CD4-positive, alpha-beta T cell treated with Interleukin-4 for 1 hour (primary cell): ENCODE data around the gene HSF4.
"Not testable (repeated sequence)": the region's sequence is repeated elsewhere in the genome, so short reads cannot be mapped to it uniquely, and the experiment has no call there.

ENCODE experiments used
- DNase-seq, 2 donors: peaks; one replicate each; pipeline ENCODE4 v3.0.0-alpha.2; 2020 to 2022

Gene HSF4

GRCh38 chr16:67164599-67165061 is at the start of gene HSF4:
Gene HSF4, plus strand, starts transcription at chr16:67164745. Its CDS starts 67 bp downstream, at chr16:67164812.
- DNase-seq, result no peak

- DNase-seq, result no peak
Measured at GRCh38 chr16:67114793-67115192, 49.8 kb upstream of the HSF4 start.

- no peak for DNase-seq
Measured at GRCh38 chr16:67115639-67116038, 48.9 kb upstream of the HSF4 start.

- DNase-seq, result peak in 1 of 2 donors; percentile 24
Measured at GRCh38 chr16:67116388-67117311, 47.9 kb upstream of the HSF4 start.

GRCh38 chr16:67117716-67118115 is 46.8 kb upstream of the HSF4 start:
- no peak for DNase-seq

- no peak for DNase-seq
Measured at GRCh38 chr16:67120025-67120424, 44.5 kb upstream of the HSF4 start.

GRCh38 chr16:67122799-67123198 is 41.7 kb upstream of the HSF4 start:
- DNase-seq, result not testable (repeated sequence)

GRCh38 chr16:67128417-67128816 is 36.1 kb upstream of the HSF4 start:
- no peak for DNase-seq

- no peak for DNase-seq
Measured at GRCh38 chr16:67128887-67129286, 35.7 kb upstream of the HSF4 start.

GRCh38 chr16:67129422-67129821 is 35.1 kb upstream of the HSF4 start:
- no peak for DNase-seq

GRCh38 chr16:67137605-67138004 is 26.9 kb upstream of the HSF4 start:
- no peak for DNase-seq

GRCh38 chr16:67141391-67141790 is 23.2 kb upstream of the HSF4 start:
- DNase-seq, result no peak

GRCh38 chr16:67142342-67142741 is 22.2 kb upstream of the HSF4 start:
- no peak for DNase-seq

GRCh38 chr16:67144943-67145342 is 19.6 kb upstream of the HSF4 start:
- no peak for DNase-seq

GRCh38 chr16:67145746-67146145 is 18.8 kb upstream of the HSF4 start:
- no peak for DNase-seq

- no peak for DNase-seq
Measured at GRCh38 chr16:67146523-67147357, 17.8 kb upstream of the HSF4 start.

GRCh38 chr16:67147437-67148140 is 17.0 kb upstream of the HSF4 start:
- no peak for DNase-seq

- no peak for DNase-seq
Measured at GRCh38 chr16:67148221-67148620, 16.3 kb upstream of the HSF4 start.

GRCh38 chr16:67148656-67149275 is 15.8 kb upstream of the HSF4 start:
- no peak for DNase-seq

- DNase-seq, result no peak
Measured at GRCh38 chr16:67149276-67150046, 15.1 kb upstream of the HSF4 start.

GRCh38 chr16:67150047-67150832 is 14.3 kb upstream of the HSF4 start:
- peak in 1 of 2 donors; percentile 39 for DNase-seq
